Measurements from ENCODE around the gene LRP6. TPM values are rescaled to one million over a fixed set of nuclear protein-coding genes. Genes with fewer than 3 reads are reported as not detected.

The LRP6 gene
- total and polyA plus RNA-seq, 2 of the 8 experiments (the other 6 are each of a cell fraction or from before 2014, with no cell fraction given): 53.6 to 73.2 TPM

DNA sequence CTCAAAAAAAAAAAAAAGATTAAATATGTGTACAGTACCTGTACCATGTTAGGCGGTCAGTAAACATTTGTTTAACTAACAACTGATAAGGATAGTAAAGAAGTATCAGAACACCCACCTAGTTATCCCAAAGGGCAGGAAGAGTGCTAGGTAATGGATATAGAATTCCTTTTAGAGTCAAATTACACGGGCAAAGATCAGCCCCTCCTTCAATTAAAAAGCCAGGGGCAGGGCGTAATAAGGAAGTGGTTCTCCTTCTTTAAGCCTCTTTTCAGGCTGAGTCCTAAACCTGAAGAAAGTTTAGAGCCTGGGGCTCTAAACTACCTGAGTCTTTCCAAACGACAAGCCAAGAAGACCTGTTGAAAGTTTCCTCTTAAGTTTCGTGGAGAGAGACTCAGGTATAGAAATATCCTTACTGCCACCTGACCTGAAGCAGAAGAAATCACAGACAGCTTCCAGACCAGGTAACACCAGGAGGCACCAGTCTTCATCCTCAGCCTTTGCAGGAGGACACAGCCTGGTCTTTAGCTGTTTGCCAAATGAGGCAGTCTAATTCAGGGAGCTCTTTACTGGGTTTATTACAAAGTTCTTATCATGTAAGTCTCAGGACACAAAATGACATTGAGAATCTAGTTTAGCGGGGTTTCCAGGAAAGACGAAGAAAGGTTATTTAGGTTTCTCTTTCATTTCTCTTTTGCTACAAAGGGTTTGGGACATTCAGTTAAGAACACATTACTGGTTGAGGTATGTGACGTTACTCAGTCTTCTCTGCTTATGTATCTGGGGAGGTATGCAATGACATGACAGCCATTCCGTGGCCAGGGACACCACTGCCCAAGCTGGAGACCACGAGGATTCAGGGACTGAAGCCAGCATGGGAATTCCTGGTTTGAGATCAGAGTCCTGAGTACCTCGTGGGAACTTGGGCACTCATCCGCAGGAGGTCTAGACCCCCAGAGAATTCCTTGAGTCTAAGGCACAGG lies 195.9 kb downstream of the LRP6 start, which contains the start of gene BCL2L14:
Gene BCL2L14 (plus strand): TSS at position 266 of the 983 bp plus-strand sequence. CDS start 8,367 bp downstream, outside the sequence.
- ChIA-PET CTCF (ENCODE audit: partially characterized antibody) (interaction anchor here (0.7 to 3.1 kb wide), 8 partner anchors 16 to 260 kb away, joined by 3 to 11 read pairs (median 3); no protein-coding TSS in a partner anchor), POLR2A (ENCODE audit: partially characterized antibody) (interaction anchor here (1.3 kb wide), 1 partner anchor 11 kb away, joined by 6 read pairs; no protein-coding TSS in a partner anchor)
- peak within 1 kb of the TSS; percentile 32 for H4K91ac ChIP-seq (replicated peaks; ENCODE audit: insufficient read length, low read length)
- H2BK20ac ChIP-seq (ENCODE audit: low read length): peak within 1 kb of the TSS; percentile 38; the same call in 1 of the 2 replicates
- H3K27me3 ChIP-seq (replicated peaks in 1 of 4; ENCODE audit: control insufficient read depth in 3 of 4, extremely low read depth in 1 of 4, insufficient read depth in 3 of 4, low read length in 3 of 4): no peaks in the 10 kb centered on the region
- peak within 1 kb of the TSS; percentile 18; the same call in 1 of the 2 replicates for H2BK12ac ChIP-seq (ENCODE audit: low read depth, low read length)
- peak within 1 kb of the TSS; percentile 54 for H3K4ac ChIP-seq (replicated peaks; ENCODE audit: insufficient read length, low read depth, low read length)
- H3K9me3 ChIP-seq (ENCODE audit: insufficient read depth in 2 of 2, low read depth in 1 of 2, low read length in 1 of 2): no peaks in the 10 kb centered on the region
- no peak within 1 kb of the TSS for H3K27ac ChIP-seq (ENCODE audit: low read depth, low read length)
- H3K4me1 ChIP-seq (replicated peaks in 1 of 4; ENCODE audit: control insufficient read depth in 3 of 4, insufficient read depth in 4 of 4, low read length in 3 of 4): peaks cover 0 to 10% (median 4%) of the 10 kb centered on the region in 4 experiments; a peak in 6 of 7 replicates
- no peak for DNase-seq (ENCODE audit: low read depth in 1 of 2, low spot score in 2 of 2)
- H4K8ac ChIP-seq (ENCODE audit: extremely low read depth, insufficient read depth, low read length): no peak within 1 kb of the TSS
- no peak within 1 kb of the TSS for H4K5ac ChIP-seq (ENCODE audit: insufficient read length, low read depth, low read length)
- H3K14ac ChIP-seq (ENCODE audit: insufficient read length): no peak within 1 kb of the TSS
- H2AK5ac ChIP-seq (ENCODE audit: low read depth, low read length): peak within 1 kb of the TSS; percentile 29; the same call in 1 of the 2 replicates
- H2BK5ac ChIP-seq (ENCODE audit: low read depth, low read length): peak within 1 kb of the TSS; percentile 64; the same call in 1 of the 2 replicates
- H4K20me1 ChIP-seq (replicated peaks in 1 of 2; ENCODE audit: control insufficient read depth in 1 of 2, insufficient read depth in 2 of 2, low read length in 2 of 2): no peaks in the 10 kb centered on the region
- no peak for FAIRE-seq
- no peaks in the 10 kb centered on the region for H3K79me1 ChIP-seq (ENCODE audit: low read depth, low read length)
- no peak within 1 kb of the TSS for H3K9ac ChIP-seq (replicated peaks in 1 of 4; ENCODE audit: extremely low read depth in 1 of 4, low read depth in 3 of 4, low read length in 3 of 4)
- TF ChIP-seq RXRA (IDR thresholded peaks at IDR 0.05; ENCODE audit: insufficient read depth, low read depth, low read length) (no peak), NANOG (IDR thresholded peaks at IDR 0.05; ENCODE audit: insufficient read depth, low read depth, low read length, poor library complexity, severe bottlenecking) (no peak), RFX5 (IDR thresholded peaks at IDR 0.05; ENCODE audit: borderline replicate concordance, low read depth, low read length) (no peak), CTCF (IDR thresholded peaks at IDR 0.05; ENCODE audit: control extremely low read depth in 1 of 3, insufficient read depth in 1 of 3, low read depth in 1 of 3, low read length in 3 of 3) (no peak), RAD21 (IDR thresholded peaks at IDR 0.05 in 1 of 2, conservative IDR thresholded peaks at IDR 0.05 in 1 of 2; ENCODE audit: low read depth in 2 of 2, low read length in 2 of 2) (peak in 1 of 2 experiments; percentile 33; a peak in 1 of 4 replicates), BRCA1 (IDR thresholded peaks at IDR 0.05; ENCODE audit: low read depth, low read length) (no peak)
- H3K23me2 ChIP-seq (ENCODE audit: low read depth, low read length): no peaks in the 10 kb centered on the region
- no peak within 1 kb of the TSS for H3K4me3 ChIP-seq (ENCODE audit: extremely low read depth in 1 of 4, insufficient read depth in 2 of 4, low read depth in 3 of 4, low read length in 4 of 4)
- no peak within 1 kb of the TSS for H3K23ac ChIP-seq (ENCODE audit: insufficient read length)
- H3K36me3 ChIP-seq (ENCODE audit: control insufficient read depth in 2 of 4, insufficient read depth in 4 of 4, low read length in 3 of 4): no peaks in the 10 kb centered on the region
- no peak within 1 kb of the TSS for H3K4me2 ChIP-seq (ENCODE audit: insufficient read depth in 1 of 2, low read depth in 2 of 2, low read length in 2 of 2)
- no peaks in the 10 kb centered on the region for H3K79me2 ChIP-seq (ENCODE audit: control insufficient read depth in 1 of 2, insufficient read depth in 2 of 2, low read length in 2 of 2)
- H2BK15ac ChIP-seq (ENCODE audit: low read length): no peak within 1 kb of the TSS; the same call in 1 of the 2 replicates
- H3K18ac ChIP-seq (ENCODE audit: extremely low read depth, low read length): no peak within 1 kb of the TSS
- H3K56ac ChIP-seq (replicated peaks; ENCODE audit: insufficient read length, low read depth, low read length): no peak within 1 kb of the TSS
- no peak within 1 kb of the TSS for H2BK120ac ChIP-seq (replicated peaks; ENCODE audit: low read depth, low read length)
- no peak within 1 kb of the TSS for H2AFZ ChIP-seq (ENCODE audit: low read length)
- WGBS, 2 experiments (ENCODE audit: extremely low coverage in 1 of 2, insufficient coverage in 1 of 2, insufficient read length in 1 of 2, insufficient replicate concordance in 2 of 2, low coverage in 1 of 2, low lambda C conversion rate in 2 of 2, missing lambda C conversion rate in 1 of 2): 73% methylated on average over 12 of the region's 12 CpGs; no CpG with 5 or more reads in 1 of the 2 experiments

All from H1 (cell line).